GM19238 (cell line): ENCODE data around the gene KCNJ16.

Experiments
- DNase-seq: peaks from one replicate; pipeline ENCODE4 v3.0.0; 2011; ENCODE audit warnings: low spot score; ENCODE audit not compliant: insufficient read length

KCNJ16 gene

GRCh38 chr17:70128727-70129238 is 53.8 kb downstream of the KCNJ16 start:
- no peak for DNase-seq

GRCh38 chr17:70130289-70130688 is 55.3 kb downstream of the KCNJ16 start:
- no peak for DNase-seq

- no peak for DNase-seq
Measured at GRCh38 chr17:70132505-70132904, 57.5 kb downstream of the KCNJ16 start.

GRCh38 chr17:70134042-70134441 is 59.0 kb downstream of the KCNJ16 start:
- no peak for DNase-seq

GRCh38 chr17:70134777-70135176 is 59.8 kb downstream of the KCNJ16 start:
- DNase-seq = no peak

GRCh38 chr17:70136131-70136530 is 61.1 kb downstream of the KCNJ16 start:
- DNase-seq = no peak

- DNase-seq = peak; percentile 31
Measured at GRCh38 chr17:70137451-70138230, 62.6 kb downstream of the KCNJ16 start.

GRCh38 chr17:70138291-70138865 is 63.4 kb downstream of the KCNJ16 start:
- DNase-seq = no peak

- DNase-seq = no peak
Measured at GRCh38 chr17:70139449-70139993, 64.5 kb downstream of the KCNJ16 start.

- DNase-seq = no peak
Measured at GRCh38 chr17:70144260-70144846, 69.3 kb downstream of the KCNJ16 start.

- no peak for DNase-seq
Measured at GRCh38 chr17:70153210-70153609, 78.2 kb downstream of the KCNJ16 start.

GRCh38 chr17:70157151-70157550 is 82.1 kb downstream of the KCNJ16 start:
- no peak for DNase-seq

GRCh38 chr17:70158180-70158579 is 83.2 kb downstream of the KCNJ16 start:
- DNase-seq = no peak

GRCh38 chr17:70158591-70158990 is 83.6 kb downstream of the KCNJ16 start:
- DNase-seq = no peak

- no peak for DNase-seq
Measured at GRCh38 chr17:70159980-70160379, 85.0 kb downstream of the KCNJ16 start.

GRCh38 chr17:70161519-70161918 is 86.5 kb downstream of the KCNJ16 start:
- no peak for DNase-seq

- DNase-seq = no peak
Measured at GRCh38 chr17:70165383-70165782, 90.4 kb downstream of the KCNJ16 start.

GRCh38 chr17:70166615-70167014 is 91.6 kb downstream of the KCNJ16 start:
- no peak for DNase-seq

- DNase-seq = no peak
Measured at GRCh38 chr17:70168044-70168976, 93.3 kb downstream of the KCNJ16 start.

- peak; percentile 46 for DNase-seq
Measured at GRCh38 chr17:70168977-70169708, 94.1 kb downstream of the KCNJ16 start, which contains the start of gene KCNJ2. TSS of gene KCNJ2 (plus strand) at chr17:70169532. CDS start at chr17:70175040, 5,508 bp downstream.
